Mesenchymal stem cell (in vitro differentiated cells and primary cell): Measurements from ENCODE around the gene TMSB15C.
"Not testable (repeated sequence)": the region's sequence is repeated elsewhere in the genome, so short reads cannot be mapped to it uniquely, and the experiment has no call there.

Experiments used
- DNase-seq: peaks from one replicate; pipeline ENCODE4 v3.0.0-alpha.2; 2013
- H2AFZ ChIP-seq: one replicate; pipeline ENCODE4 v1.6.1; 2013; ENCODE audit warnings: low read depth, mild to moderate bottlenecking, control low read depth, inconsistent platforms, low read length, moderate library complexity
- H2AK5ac ChIP-seq: 2 replicates; pipeline ENCODE4 v1.6.1; 2013; ENCODE audit warnings: low read length, moderate library complexity, mild to moderate bottlenecking, inconsistent platforms; ENCODE audit not compliant: severe bottlenecking
- H2BK120ac ChIP-seq: one replicate; pipeline ENCODE4 v1.6.1; 2013; ENCODE audit warnings: low read depth, mild to moderate bottlenecking, inconsistent platforms, low read length, moderate library complexity
- H2BK12ac ChIP-seq, 2 experiments: one replicate each; pipeline ENCODE4 v1.6.1; 2013; ENCODE audit warnings: inconsistent platforms in 2 of 2, low read length in 2 of 2, mild to moderate bottlenecking in 2 of 2, moderate library complexity in 2 of 2, control low read depth in 1 of 2
- H2BK15ac ChIP-seq: one replicate; pipeline ENCODE4 v1.6.1; 2013; ENCODE audit warnings: mild to moderate bottlenecking, low read depth, inconsistent platforms; ENCODE audit not compliant: poor library complexity, severe bottlenecking
- H2BK5ac ChIP-seq: 2 replicates; pipeline ENCODE4 v1.6.1; 2013; ENCODE audit warnings: low read depth, mild to moderate bottlenecking, low read length, control low read depth, inconsistent platforms; ENCODE audit not compliant: poor library complexity, severe bottlenecking
- H3K14ac ChIP-seq, 2 experiments: one replicate each; pipeline ENCODE4 v1.6.1; 2013; ENCODE audit warnings: inconsistent platforms in 2 of 2, low read length in 2 of 2, control low read depth in 1 of 2, mild to moderate bottlenecking in 1 of 2, moderate library complexity in 1 of 2
- H3K18ac ChIP-seq, 2 experiments: one replicate each; pipeline ENCODE4 v1.6.1; 2013; ENCODE audit warnings: inconsistent platforms in 2 of 2, low read length in 2 of 2, control low read depth in 1 of 2, low read depth in 1 of 2, mild to moderate bottlenecking in 1 of 2
- H3K23ac ChIP-seq, 2 experiments: one replicate each; pipeline ENCODE4 v1.6.1; 2013; ENCODE audit warnings: inconsistent platforms in 2 of 2, low read length in 2 of 2, mild to moderate bottlenecking in 2 of 2, moderate library complexity in 2 of 2, control low read depth in 1 of 2
- H3K27ac ChIP-seq: 2 replicates; pipeline ENCODE4 v1.5.1; 2013; ENCODE audit warnings: mild to moderate bottlenecking, moderate library complexity, low read length, control low read depth, inconsistent platforms; ENCODE audit not compliant: poor library complexity, severe bottlenecking
- H3K27me3 ChIP-seq, 2 experiments: 2 replicates each; pipeline versions ENCODE4 v1.6.1 to v1.7.0; 2013; ENCODE audit warnings: low read length in 2 of 2, mild to moderate bottlenecking in 2 of 2, moderate library complexity in 2 of 2, control low read depth in 1 of 2, inconsistent platforms in 1 of 2; ENCODE audit not compliant: control insufficient read depth in 1 of 2, insufficient read depth in 1 of 2
- H3K36me3 ChIP-seq, 2 experiments: 2 replicates each; pipeline versions ENCODE4 v1.6.1 to v1.7.0; 2013; ENCODE audit warnings: low read length in 2 of 2, control low read depth in 1 of 2, inconsistent platforms in 1 of 2, low read depth in 1 of 2, mild to moderate bottlenecking in 1 of 2; ENCODE audit not compliant: insufficient read depth in 2 of 2, control insufficient read depth in 1 of 2
- H3K4ac ChIP-seq, 2 experiments: one replicate each; pipeline ENCODE4 v1.6.1; 2013; ENCODE audit warnings: inconsistent platforms in 2 of 2, low read length in 2 of 2, mild to moderate bottlenecking in 2 of 2, moderate library complexity in 2 of 2, control low read depth in 1 of 2, low read depth in 1 of 2
- H3K4me1 ChIP-seq: 2 replicates; pipeline ENCODE4 v1.6.1; 2013; ENCODE audit warnings: low read depth, low read length, control low read depth; ENCODE audit not compliant: control insufficient read depth, insufficient read depth
- H3K4me2 ChIP-seq: 2 replicates; pipeline ENCODE4 v1.6.1; 2013; ENCODE audit warnings: low read length, mild to moderate bottlenecking, inconsistent platforms; ENCODE audit not compliant: poor library complexity, severe bottlenecking
- H3K4me3 ChIP-seq, 2 experiments: 2 replicates each; pipeline versions ENCODE4 v1.5.1 to v1.7.0; 2013; ENCODE audit warnings: low read length in 2 of 2, mild to moderate bottlenecking in 2 of 2, control low read depth in 1 of 2, low read depth in 1 of 2; ENCODE audit not compliant: insufficient read depth in 1 of 2
- H3K79me1 ChIP-seq: replicated peaks from 2 replicates; pipeline ENCODE4 v1.6.1; 2013; ENCODE audit warnings: mild to moderate bottlenecking, control low read depth, low read length, inconsistent platforms; ENCODE audit not compliant: poor library complexity, severe bottlenecking
- H3K9ac ChIP-seq: 2 replicates; pipeline ENCODE4 v1.7.0; 2013; ENCODE audit warnings: mild to moderate bottlenecking, low read length, moderate library complexity
- H3K9me3 ChIP-seq: 2 replicates; pipeline ENCODE4 v1.7.0; 2013; ENCODE audit warnings: mild to moderate bottlenecking, low read length; ENCODE audit not compliant: control insufficient read depth
- H4K8ac ChIP-seq: one replicate; pipeline ENCODE4 v1.6.1; 2013; ENCODE audit warnings: inconsistent platforms, mild to moderate bottlenecking, low read length, moderate library complexity
- H4K91ac ChIP-seq: one replicate; pipeline ENCODE4 v1.6.1; 2013; ENCODE audit warnings: mild to moderate bottlenecking, low read length, inconsistent platforms
- WGBS: methylation state at CpG from one replicate; pipeline ENCODE4 v1.1.7; 2013; ENCODE audit warnings: mixed read lengths; 5-methylcytosine and 5-hydroxymethylcytosine counted together

TMSB15C gene

DNA sequence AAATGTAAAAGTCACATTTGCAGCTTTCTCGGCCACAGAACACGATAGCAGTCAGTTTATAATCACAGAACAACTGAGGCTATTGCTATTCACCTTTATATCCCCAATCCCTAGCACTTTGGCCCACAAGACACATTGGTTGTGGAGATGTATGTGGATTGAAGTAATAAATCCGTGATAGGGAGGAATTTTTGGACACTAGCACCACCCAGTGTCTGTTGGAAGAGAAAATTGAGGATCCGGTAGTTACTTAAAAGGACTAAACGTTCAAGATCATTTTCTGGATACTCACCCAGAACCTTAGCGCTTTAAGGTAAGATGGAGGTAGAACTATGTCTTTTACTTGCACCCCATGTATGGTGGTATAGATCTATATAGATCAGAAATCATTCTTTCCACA lies 1.8 kb upstream of the TMSB15C start:
- not testable (repeated sequence) for H3K27ac ChIP-seq, H3K27me3 ChIP-seq, H3K79me1 ChIP-seq, H2BK120ac ChIP-seq, H3K4me1 ChIP-seq, H3K4me3 ChIP-seq, H4K91ac ChIP-seq, H3K18ac ChIP-seq, DNase-seq, H3K9me3 ChIP-seq, H3K4me2 ChIP-seq, H3K23ac ChIP-seq, H2BK12ac ChIP-seq, H3K9ac ChIP-seq, H2AK5ac ChIP-seq, H4K8ac ChIP-seq, H3K14ac ChIP-seq, H2AFZ ChIP-seq, H3K36me3 ChIP-seq, H2BK15ac ChIP-seq, H2BK5ac ChIP-seq, H3K4ac ChIP-seq
- WGBS, result no CpG with 5 or more reads among the region's 6 CpGs

DNA sequence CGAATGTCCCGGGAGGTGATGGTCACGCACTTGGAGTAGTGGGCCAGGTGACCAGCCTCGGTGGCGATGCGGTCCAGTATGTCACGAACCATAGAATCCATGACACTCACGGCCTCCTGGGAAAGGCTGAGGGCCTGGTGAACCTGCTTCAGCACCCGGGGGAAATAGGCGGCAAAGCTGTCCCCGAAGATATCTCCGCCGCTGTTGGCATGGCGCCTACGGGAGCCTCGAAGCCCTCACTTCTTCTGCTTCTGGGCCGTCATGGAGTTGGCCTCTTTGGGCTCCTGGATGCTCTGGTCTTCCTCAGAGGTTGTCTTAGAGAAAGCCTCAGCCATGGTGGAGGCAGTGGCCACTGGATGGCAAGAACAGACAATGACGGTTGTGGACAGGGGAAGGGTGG lies 13.4 kb downstream of the TMSB15C start:
- WGBS, result no CpG with 5 or more reads among the region's 18 CpGs
- not testable (repeated sequence) for H3K36me3 ChIP-seq, H3K4me1 ChIP-seq, H3K4ac ChIP-seq, H2BK120ac ChIP-seq, H3K23ac ChIP-seq, H2AFZ ChIP-seq, H2BK15ac ChIP-seq, H3K14ac ChIP-seq, H4K8ac ChIP-seq, H3K18ac ChIP-seq, H2BK5ac ChIP-seq, H3K27me3 ChIP-seq, H2BK12ac ChIP-seq, H3K79me1 ChIP-seq, H2AK5ac ChIP-seq, DNase-seq, H4K91ac ChIP-seq, H3K4me3 ChIP-seq, H3K9me3 ChIP-seq, H3K4me2 ChIP-seq, H3K27ac ChIP-seq, H3K9ac ChIP-seq

DNA sequence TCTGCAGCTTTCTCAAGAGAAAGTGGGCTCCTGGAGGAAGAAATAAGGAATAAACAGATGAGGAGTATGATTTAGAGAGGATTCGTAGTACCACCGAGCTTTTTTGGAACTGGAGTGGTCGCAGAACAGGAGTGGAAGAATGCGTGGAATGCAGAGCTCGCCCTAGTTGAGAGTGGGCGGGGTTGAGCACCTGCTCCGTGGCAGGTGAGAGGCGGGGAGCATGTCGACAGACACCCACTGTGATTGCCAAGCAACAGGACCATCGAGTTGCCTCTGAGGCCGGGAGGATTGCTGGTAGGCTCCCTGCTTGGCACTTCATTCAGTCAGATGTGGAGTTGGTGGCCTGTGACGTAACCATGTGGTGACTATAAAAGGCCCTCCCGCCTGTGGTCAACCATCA lies 21.1 kb downstream of the TMSB15C start:
- H2AFZ ChIP-seq, H3K4me2 ChIP-seq, H3K14ac ChIP-seq, H2BK12ac ChIP-seq, H4K91ac ChIP-seq, H2BK120ac ChIP-seq, DNase-seq, H3K79me1 ChIP-seq, H2AK5ac ChIP-seq, H3K4ac ChIP-seq, H3K18ac ChIP-seq, H3K23ac ChIP-seq, H3K27ac ChIP-seq, H3K36me3 ChIP-seq, H3K9me3 ChIP-seq, H2BK15ac ChIP-seq, H3K4me1 ChIP-seq, H3K4me3 ChIP-seq, H2BK5ac ChIP-seq, H3K27me3 ChIP-seq, H4K8ac ChIP-seq, H3K9ac ChIP-seq: not testable (repeated sequence)
- no CpG with 5 or more reads among the region's 13 CpGs for WGBS

DNA sequence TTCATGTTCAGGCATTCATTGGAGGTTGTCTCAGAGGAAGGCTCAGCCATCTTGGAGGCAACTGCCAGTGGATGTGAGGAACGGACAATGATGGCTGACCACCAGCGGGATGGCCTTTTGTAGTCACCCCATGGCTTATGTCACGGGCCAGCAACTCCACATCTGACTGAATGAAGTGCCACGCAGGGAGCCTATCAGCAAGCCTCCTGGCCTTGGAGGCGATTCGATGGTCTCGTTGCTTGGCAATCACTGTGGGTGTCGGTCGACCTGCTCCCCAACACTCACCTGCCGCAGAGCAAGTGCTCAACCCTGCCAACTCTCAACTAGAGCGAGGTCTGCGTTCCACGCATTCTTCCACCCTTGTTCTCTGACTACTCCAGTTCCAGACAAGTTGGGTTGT lies 28.9 kb downstream of the TMSB15C start:
- Histone ChIP-seq H3K14ac (no peak overlapping the region), H4K8ac (no peak overlapping the region), H2BK120ac (no peak overlapping the region), H2BK5ac (no peak overlapping the region), H3K27me3 (peaks cover 0 to 57% of the 10 kb centered on the region in 2 experiments), H2BK15ac (no peak overlapping the region), H3K18ac (no peak overlapping the region), H3K79me1 (no peaks in the 10 kb centered on the region), H2AK5ac (no peak overlapping the region), H3K9me3 (peaks cover 2% of the 10 kb centered on the region), H3K4ac (no peak overlapping the region), H2BK12ac (no peak overlapping the region), H4K91ac (no peak overlapping the region), H3K36me3 (no peaks in the 10 kb centered on the region), H3K4me3 (no peak overlapping the region), H3K9ac (no peak overlapping the region), H3K23ac (no peak overlapping the region), H3K27ac (no peak overlapping the region), H3K4me2 (no peak overlapping the region), H2AFZ (no peak overlapping the region), H3K4me1 (no peaks in the 10 kb centered on the region)
- DNase-seq, result no peak
- WGBS, result 88% methylated on average over 13 of the region's 13 CpGs
